ENCODE results near the gene F8.
A peak's percentile ranks its signal among the peaks of the same experiment; 100 is the strongest.
"Not testable (repeated sequence)": the region's sequence is repeated elsewhere in the genome, so short reads cannot be mapped to it uniquely, and the experiment has no call there.

Gene F8

GRCh38 chrX:154885057-154885456 is 137.5 kb downstream of the F8 start:
- not testable (repeated sequence) for DNase-seq (ENCODE audit: low read depth, low spot score)

GRCh38 chrX:154884069-154884468 is 138.5 kb downstream of the F8 start:
- DNase-seq (ENCODE audit: low read depth, low spot score), result not testable (repeated sequence)

GRCh38 chrX:154873329-154873728 is 149.2 kb downstream of the F8 start:
- DNase-seq (ENCODE audit: low read depth, low spot score), result no peak

- not testable (repeated sequence) for DNase-seq (ENCODE audit: low read depth, low spot score)
Measured at GRCh38 chrX:154868522-154868921, 154.0 kb downstream of the F8 start.

GRCh38 chrX:154855256-154855655 is 167.3 kb downstream of the F8 start:
- DNase-seq (ENCODE audit: low read depth, low spot score), result no peak

- no peak for DNase-seq (ENCODE audit: low read depth, low spot score)
Measured at GRCh38 chrX:154850957-154851611, 171.4 kb downstream of the F8 start.

GRCh38 chrX:154840856-154841255 is 181.7 kb downstream of the F8 start:
- DNase-seq (ENCODE audit: low read depth, low spot score), result peak; percentile 1

- no peak for DNase-seq (ENCODE audit: low read depth, low spot score)
Measured at GRCh38 chrX:154836163-154836562, 186.4 kb downstream of the F8 start.

GRCh38 chrX:154834562-154834961 is 188.0 kb downstream of the F8 start, which contains the start of gene SMIM9:
SMIM9 (minus strand) TSS chrX:154834662; CDS start chrX:154830856, 3,806 bp downstream.
- DNase-seq (ENCODE audit: low read depth, low spot score), result no peak

GRCh38 chrX:154833746-154834274 is 188.7 kb downstream of the F8 start:
- no peak for DNase-seq (ENCODE audit: low read depth, low spot score)

GRCh38 chrX:154829926-154830442 is 192.5 kb downstream of the F8 start:
- DNase-seq (ENCODE audit: low read depth, low spot score), result no peak

GRCh38 chrX:154829134-154829533 is 193.4 kb downstream of the F8 start:
- DNase-seq (ENCODE audit: low read depth, low spot score), result no peak

- no peak for DNase-seq (ENCODE audit: low read depth, low spot score)
Measured at GRCh38 chrX:154828016-154828408, 194.5 kb downstream of the F8 start.

- no peak for DNase-seq (ENCODE audit: low read depth, low spot score)
Measured at GRCh38 chrX:154827194-154828015, 195.1 kb downstream of the F8 start.

- not testable (repeated sequence) for DNase-seq (ENCODE audit: low read depth, low spot score)
Measured at GRCh38 chrX:154825586-154825985, 196.9 kb downstream of the F8 start.

- DNase-seq (ENCODE audit: low read depth, low spot score), result no peak
Measured at GRCh38 chrX:154824638-154825037, 197.9 kb downstream of the F8 start.

- DNase-seq (ENCODE audit: low read depth, low spot score), result no peak
Measured at GRCh38 chrX:154822029-154822428, 200.5 kb downstream of the F8 start.

- no peak for DNase-seq (ENCODE audit: low read depth, low spot score)
Measured at GRCh38 chrX:154821523-154821922, 201.0 kb downstream of the F8 start.

- no peak for DNase-seq (ENCODE audit: low read depth, low spot score)
Measured at GRCh38 chrX:154819771-154820341, 202.7 kb downstream of the F8 start.

- no peak for DNase-seq (ENCODE audit: low read depth, low spot score)
Measured at GRCh38 chrX:154818916-154819770, 203.4 kb downstream of the F8 start.

- not testable (repeated sequence) for DNase-seq (ENCODE audit: low read depth, low spot score)
Measured at GRCh38 chrX:154817048-154817618, 205.4 kb downstream of the F8 start.
